PC-9 (cell line): ENCODE results near the gene PDRG1. TPM values are rescaled to one million over a fixed set of nuclear protein-coding genes. Genes with fewer than 3 reads are reported as not detected.

ENCODE experiments used
- BruUV-seq: library from RNA; stranded (reverse); fragments of 400-500 nt; replicated peaks from 2 replicates; lab custom pipeline; 2021; lab: Mats Ljungman, UMichigan
- CTCF ChIA-PET: fragments of 300-600 bp; sonication (Branson Sonifier 250); formaldehyde crosslinking; loops from one replicate; lab custom pipeline; 2022; ENCODE audit warnings: antibody characterized with exemption; lab: Charles Lee
- POLR2A ChIA-PET: fragments of 300-600 bp; sonication (Branson Sonifier 250); formaldehyde crosslinking; loops from one replicate; lab custom pipeline; 2022; ENCODE audit warnings: antibody characterized with exemption; ENCODE audit not compliant: unreplicated experiment; lab: Charles Lee
- DNase-seq, 2 experiments: peaks; one replicate each; pipeline versions ENCODE4 v3.0.0 to v3.0.0-alpha.2; 2015 to 2022; ENCODE audit warnings: mixed read lengths in 1 of 2
- H2AFZ ChIP-seq: fragments of 200-600 bp; sonication (generic); 2 replicates; pipeline ENCODE4 v1.8.1; 2017; ENCODE audit warnings: antibody characterized with exemption
- H3F3A ChIP-seq: fragments of 200-600 bp; sonication (generic); 2 replicates; pipeline ENCODE4 v1.8.1; 2017; ENCODE audit warnings: antibody characterized with exemption, mild to moderate bottlenecking, low read depth; ENCODE audit not compliant: insufficient read depth
- H3K27ac ChIP-seq: fragments of 200-600 bp; sonication (generic); 2 replicates; pipeline ENCODE4 v1.6.1; 2016; ENCODE audit warnings: mixed run types
- H3K27me3 ChIP-seq: fragments of 200-600 bp; sonication (generic); 2 replicates; pipeline ENCODE4 v1.6.1; 2016; ENCODE audit warnings: low read depth, mixed run types; ENCODE audit not compliant: insufficient read depth
- H3K36me3 ChIP-seq: fragments of 200-600 bp; sonication (generic); 2 replicates; pipeline ENCODE4 v1.6.1; 2016; ENCODE audit warnings: low read depth, mixed run types
- H3K4me1 ChIP-seq: fragments of 200-600 bp; sonication (generic); replicated peaks from 2 replicates; pipeline ENCODE4 v1.6.1; 2016; ENCODE audit warnings: mixed run types; ENCODE audit not compliant: insufficient read depth
- H3K4me2 ChIP-seq: fragments of 200-600 bp; sonication (generic); 2 replicates; pipeline ENCODE4 v1.6.1; 2017; ENCODE audit warnings: mixed run types
- H3K4me3 ChIP-seq: fragments of 200-600 bp; sonication (generic); 2 replicates; pipeline ENCODE4 v1.6.1; 2016; ENCODE audit warnings: mixed run types
- H3K79me2 ChIP-seq: fragments of 200-600 bp; sonication (generic); 2 replicates; pipeline ENCODE4 v1.6.1; 2017; ENCODE audit warnings: low read depth, mixed run types
- H3K9me2 ChIP-seq: fragments of 200-600 bp; sonication (generic); 2 replicates; pipeline ENCODE4 v1.8.1; 2017; ENCODE audit warnings: mild to moderate bottlenecking; ENCODE audit not compliant: insufficient read depth
- H3K9me3 ChIP-seq: fragments of 200-600 bp; sonication (generic); 2 replicates; pipeline ENCODE4 v1.8.1; 2016; ENCODE audit warnings: low read depth; ENCODE audit not compliant: insufficient read depth
- H4K20me1 ChIP-seq: fragments of 200-600 bp; sonication (generic); 2 replicates; pipeline ENCODE4 v1.8.1; 2017; ENCODE audit not compliant: insufficient read depth
- EZH2 ChIP-seq: fragments of 200-600 bp; sonication (generic); IDR thresholded peaks from 2 replicates; pipeline ENCODE4 v1.8.0; 2017; ENCODE audit warnings: antibody characterized with exemption, low read depth
- intact Hi-C: fragments of 100-400 bp; cut with micrococcal nuclease; formaldehyde crosslinking; loops from one replicate; pipeline ENCODE4 v1.10.0; 2022; ENCODE audit not compliant: unreplicated experiment
- total RNA-seq: library from RNA; stranded (reverse); gene quantifications from 2 replicates; pipeline ENCODE4 v1.2.3, GENCODE V29; 2021
- TF ChIP-seq, protein P1 (sequence below): fragments of 200-600 bp; sonication (generic); conservative IDR thresholded peaks from 2 replicates; pipeline ENCODE4 v1.6.1; 2017; ENCODE audit warnings: mixed run types, antibody characterized with exemption, mild to moderate bottlenecking, moderate library complexity

Gene PDRG1
- total RNA-seq, 1 experiment from 2014 or later, result 13.7 TPM

- POLR2A ChIA-PET, result interaction anchor here (0.6 kb wide), 1 partner anchor 17 kb away, joined by 5 read pairs; no protein-coding TSS in a partner anchor
- no peak for DNase-seq
- CTCF ChIA-PET, result no interaction called here
Measured at GRCh38 chr20:31906001-31906400, 45.8 kb downstream of the PDRG1 start.

DNA sequence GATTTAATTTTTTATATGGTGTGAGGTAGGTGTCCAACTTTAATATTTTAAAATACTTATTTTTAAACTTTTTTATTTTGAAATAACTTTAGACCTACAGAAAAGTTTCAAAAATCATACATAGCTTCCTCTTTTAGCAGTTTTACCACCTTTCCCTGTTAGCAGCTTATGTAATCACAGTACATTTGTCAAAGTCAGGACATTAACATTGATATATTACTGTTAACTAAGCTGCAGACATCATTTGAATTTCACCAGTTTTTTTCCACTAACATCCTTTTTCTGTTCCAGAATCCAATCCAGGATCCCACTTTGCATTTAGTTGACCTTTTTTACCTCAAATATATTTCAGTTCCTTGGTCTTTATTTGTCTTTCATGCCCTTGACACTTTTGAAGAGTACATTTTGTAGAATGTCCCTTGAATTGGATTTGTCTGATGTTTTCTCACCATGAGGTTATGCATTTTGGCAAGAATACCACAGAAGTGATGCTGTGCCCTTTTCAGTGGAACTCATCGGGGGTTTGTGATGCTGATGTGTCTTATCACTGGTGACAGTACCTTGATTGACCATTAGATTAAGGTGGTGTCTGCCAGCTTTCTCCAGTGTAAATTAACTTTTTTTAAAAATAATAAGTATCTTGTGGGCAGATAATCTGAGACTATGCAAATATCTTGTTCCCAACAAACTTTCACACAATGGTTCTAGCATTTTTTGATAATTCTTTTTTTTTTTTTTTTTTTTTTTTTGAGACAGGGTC, 48.0 kb downstream of the PDRG1 start:
- Histone ChIP-seq H3K4me3 (no peak overlapping the region), H3K27ac (no peak overlapping the region), H3K9me2 (no peaks in the 10 kb centered on the region), H2AFZ (no peak overlapping the region), H3K36me3 (no peaks in the 10 kb centered on the region), H3K79me2 (no peaks in the 10 kb centered on the region), H4K20me1 (no peaks in the 10 kb centered on the region), H3K4me2 (no peak overlapping the region), H3K9me3 (no peaks in the 10 kb centered on the region), H3F3A (no peaks in the 10 kb centered on the region), H3K27me3 (peaks cover 31% of the 10 kb centered on the region), H3K4me1 (no peaks in the 10 kb centered on the region)
- ChIA-PET POLR2A (no interaction called here), CTCF (no interaction called here)
- BruUV-seq, result no TSS peak
- no peak for DNase-seq
- intact Hi-C loops, result no loop called here
- TF ChIP-seq, protein P1, sequence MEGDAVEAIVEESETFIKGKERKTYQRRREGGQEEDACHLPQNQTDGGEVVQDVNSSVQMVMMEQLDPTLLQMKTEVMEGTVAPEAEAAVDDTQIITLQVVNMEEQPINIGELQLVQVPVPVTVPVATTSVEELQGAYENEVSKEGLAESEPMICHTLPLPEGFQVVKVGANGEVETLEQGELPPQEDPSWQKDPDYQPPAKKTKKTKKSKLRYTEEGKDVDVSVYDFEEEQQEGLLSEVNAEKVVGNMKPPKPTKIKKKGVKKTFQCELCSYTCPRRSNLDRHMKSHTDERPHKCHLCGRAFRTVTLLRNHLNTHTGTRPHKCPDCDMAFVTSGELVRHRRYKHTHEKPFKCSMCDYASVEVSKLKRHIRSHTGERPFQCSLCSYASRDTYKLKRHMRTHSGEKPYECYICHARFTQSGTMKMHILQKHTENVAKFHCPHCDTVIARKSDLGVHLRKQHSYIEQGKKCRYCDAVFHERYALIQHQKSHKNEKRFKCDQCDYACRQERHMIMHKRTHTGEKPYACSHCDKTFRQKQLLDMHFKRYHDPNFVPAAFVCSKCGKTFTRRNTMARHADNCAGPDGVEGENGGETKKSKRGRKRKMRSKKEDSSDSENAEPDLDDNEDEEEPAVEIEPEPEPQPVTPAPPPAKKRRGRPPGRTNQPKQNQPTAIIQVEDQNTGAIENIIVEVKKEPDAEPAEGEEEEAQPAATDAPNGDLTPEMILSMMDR, result no peak
- no peak for TF ChIP-seq EZH2

More at GRCh38 chr20:31906001-31906400, 45.8 kb downstream of the PDRG1 start:
- Histone ChIP-seq H3K27ac (no peak overlapping the region), H4K20me1 (no peaks in the 10 kb centered on the region), H3K4me3 (no peak overlapping the region), H3K36me3 (no peaks in the 10 kb centered on the region), H3K27me3 (peaks cover 12% of the 10 kb centered on the region; the same call in 1 of the 2 replicates), H3K4me1 (no peaks in the 10 kb centered on the region), H3F3A (no peaks in the 10 kb centered on the region), H3K9me3 (no peaks in the 10 kb centered on the region), H3K4me2 (no peak overlapping the region), H2AFZ (no peak overlapping the region), H3K79me2 (no peaks in the 10 kb centered on the region), H3K9me2 (no peaks in the 10 kb centered on the region)
- intact Hi-C loops, result no loop called here
- BruUV-seq, result no TSS peak
- TF ChIP-seq, protein P1, result no peak
- TF ChIP-seq EZH2, result no peak

DNA sequence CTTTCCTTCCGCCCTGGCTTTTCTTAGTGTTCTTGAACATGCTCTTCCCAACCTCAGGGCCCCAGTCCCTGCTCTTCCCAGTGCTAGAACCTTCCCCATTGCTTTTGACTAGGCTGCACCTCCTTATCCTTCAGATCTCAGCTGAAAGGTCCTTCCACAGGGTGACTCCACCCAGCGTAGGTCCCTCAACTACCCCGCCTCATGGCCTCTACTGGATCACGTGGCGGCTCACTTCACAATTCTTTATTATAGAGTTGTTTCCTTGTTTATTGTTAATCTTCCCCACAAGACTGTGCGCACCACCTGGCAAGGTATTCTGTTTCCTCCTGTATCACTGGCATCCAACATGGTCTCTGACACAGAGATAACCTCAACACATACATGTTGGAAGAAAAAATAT, 50.2 kb downstream of the PDRG1 start:
- H3K4me2 ChIP-seq, result no peak overlapping the region
- H3K36me3 ChIP-seq, result no peaks in the 10 kb centered on the region
- H3K9me2 ChIP-seq, result no peaks in the 10 kb centered on the region
- no peak overlapping the region for H3K27ac ChIP-seq
- H2AFZ ChIP-seq, result no peak overlapping the region
- no peaks in the 10 kb centered on the region for H3K4me1 ChIP-seq
- ChIA-PET CTCF (no interaction called here), POLR2A (no interaction called here)
- intact Hi-C loops, result no loop called here
- H3K79me2 ChIP-seq, result no peaks in the 10 kb centered on the region
- no peaks in the 10 kb centered on the region for H4K20me1 ChIP-seq
- no TSS peak for BruUV-seq
- H3K27me3 ChIP-seq, result peaks cover 31% of the 10 kb centered on the region
- no peak for DNase-seq
- no peaks in the 10 kb centered on the region for H3F3A ChIP-seq
- TF ChIP-seq, protein P1, result no peak
- TF ChIP-seq EZH2, result no peak
- no peaks in the 10 kb centered on the region for H3K9me3 ChIP-seq
- H3K4me3 ChIP-seq, result no peak overlapping the region
